Common myeloid progenitor, CD34-positive (primary cell): Measurements from ENCODE around the gene FUT1.

ENCODE experiments used
- CTCF ChIA-PET: fragments of 350-600 bp; sonication (Branson Sonifier 250); formaldehyde crosslinking; loops from one replicate; lab custom pipeline; 2021; ENCODE audit warnings: antibody characterized with exemption; lab: Charles Lee
- POLR2A ChIA-PET: fragments of 350-600 bp; sonication (Branson Sonifier 250); formaldehyde crosslinking; loops from one replicate; lab custom pipeline; 2021; ENCODE audit warnings: antibody characterized with exemption; lab: Charles Lee
- DNase-seq, 3 donors: peaks; one replicate each; pipeline versions ENCODE4 v3.0.0 to v3.0.0-alpha.2; 2013
- H3K27ac ChIP-seq, 2 experiments: 1 replicate in 1 of 2; 2 replicates in 1 of 2; pipeline ENCODE4 v1.7.0; 2013; ENCODE audit warnings: inconsistent platforms in 2 of 2, low read length in 2 of 2, mild to moderate bottlenecking in 2 of 2, low read depth in 1 of 2, moderate library complexity in 1 of 2; ENCODE audit not compliant: severe bottlenecking in 2 of 2, insufficient read depth in 1 of 2, poor library complexity in 1 of 2
- H3K27me3 ChIP-seq, 5 experiments: replicated peaks in 2 of 5; 1 replicate in 3 of 5; 2 replicates in 2 of 5; pipeline versions ENCODE4 v1.6.1 to v1.7.0; 2013; ENCODE audit warnings: low read length in 4 of 5, mild to moderate bottlenecking in 2 of 5, moderate library complexity in 2 of 5, inconsistent platforms in 1 of 5; ENCODE audit not compliant: insufficient read depth in 5 of 5, control insufficient read depth in 4 of 5
- H3K36me3 ChIP-seq, 4 experiments: 1 replicate in 2 of 4; 2 replicates in 2 of 4; pipeline versions ENCODE4 v1.6.1 to v1.7.0; 2013; ENCODE audit warnings: low read length in 3 of 4, control low read depth in 1 of 4, mild to moderate bottlenecking in 1 of 4; ENCODE audit not compliant: control insufficient read depth in 4 of 4, insufficient read depth in 4 of 4
- H3K4me1 ChIP-seq, 4 experiments: 1 replicate in 3 of 4; 2 replicates in 1 of 4; pipeline versions ENCODE4 v1.6.1 to v1.7.1; 2013; ENCODE audit warnings: low read length in 3 of 4, mild to moderate bottlenecking in 3 of 4, control low read depth in 1 of 4, inconsistent platforms in 1 of 4, moderate library complexity in 1 of 4; ENCODE audit not compliant: control insufficient read depth in 4 of 4, insufficient read depth in 4 of 4; ENCODE audit errors: control extremely low read depth in 1 of 4
- H3K4me3 ChIP-seq, 7 experiments: 1 replicate in 4 of 7; 2 replicates in 3 of 7; pipeline versions ENCODE4 v1.5.1 to v1.7.0; 2013; ENCODE audit warnings: mild to moderate bottlenecking in 7 of 7, low read length in 6 of 7, moderate library complexity in 6 of 7, inconsistent platforms in 2 of 7, low read depth in 2 of 7, control low read depth in 1 of 7; ENCODE audit not compliant: insufficient read depth in 4 of 7, control insufficient read depth in 1 of 7; ENCODE audit errors: extremely low read depth in 1 of 7
- H3K9me3 ChIP-seq, 5 experiments: 1 replicate in 4 of 5; 2 replicates in 1 of 5; pipeline versions ENCODE4 v1.6.1 to v1.7.1; 2013; ENCODE audit warnings: low read length in 4 of 5, mild to moderate bottlenecking in 2 of 5, inconsistent platforms in 1 of 5, low read depth in 1 of 5, moderate library complexity in 1 of 5; ENCODE audit not compliant: control insufficient read depth in 4 of 5, insufficient read depth in 2 of 5; ENCODE audit errors: control extremely low read depth in 1 of 5
- WGBS: methylation state at CpG from one replicate; pipeline ENCODE4 v1.1.5; 2013; ENCODE audit not compliant: insufficient coverage; 5-methylcytosine and 5-hydroxymethylcytosine counted together

Gene FUT1

GRCh38 chr19:48713041-48713863, 39.2 kb downstream of the FUT1 start:
- H3K4me1 ChIP-seq: peaks cover 0 to 21% (median 19%) of the 10 kb centered on the region in 4 experiments
- H3K4me3 ChIP-seq: peak overlapping the region; percentile 69 to 92 (median 76)
- under 1% methylated on average over 17 of the region's 25 CpGs for WGBS
- H3K27me3 ChIP-seq: no peaks in the 10 kb centered on the region
- ChIA-PET CTCF (interaction anchor here (0.9 to 4.2 kb wide), 11 partner anchors 12 to 123 kb away, joined by 3 to 17 read pairs (median 3); partner anchors contain the start of gene HSD17B14), POLR2A (no interaction called here)
- no peaks in the 10 kb centered on the region for H3K9me3 ChIP-seq
- DNase-seq: peak; percentile 29 to 60 (median 58)
- peak overlapping the region in 1 of 2 experiments; percentile 27 for H3K27ac ChIP-seq
- H3K36me3 ChIP-seq: peaks cover 0 to 3% (median 0%) of the 10 kb centered on the region in 4 experiments

- 98% methylated on average over 4 of the region's 4 CpGs for WGBS
- DNase-seq: no peak
- no peak overlapping the region for H3K4me3 ChIP-seq
- no peaks in the 10 kb centered on the region for H3K27me3 ChIP-seq
- H3K27ac ChIP-seq: no peak overlapping the region
- POLR2A ChIA-PET: no interaction called here
- H3K36me3 ChIP-seq: peaks cover 0 to 3% (median 0%) of the 10 kb centered on the region in 4 experiments
- peaks cover 0 to 21% (median 19%) of the 10 kb centered on the region in 4 experiments for H3K4me1 ChIP-seq
- CTCF ChIA-PET: interaction anchor here (2.6 to 4.2 kb wide), 2 partner anchors 14 to 28 kb away, joined by 8 to 17 read pairs; no protein-coding TSS in a partner anchor
- H3K9me3 ChIP-seq: no peaks in the 10 kb centered on the region
Measured at GRCh38 chr19:48711106-48711662, 41.3 kb downstream of the FUT1 start.

GRCh38 chr19:48708471-48708870, 44.0 kb downstream of the FUT1 start:
- POLR2A ChIA-PET: no interaction called here
- no peaks in the 10 kb centered on the region for H3K27me3 ChIP-seq
- CTCF ChIA-PET: no interaction called here
- DNase-seq: no peak
- H3K4me3 ChIP-seq: no peak overlapping the region
- peaks cover 0 to 8% (median 2%) of the 10 kb centered on the region in 4 experiments for H3K36me3 ChIP-seq
- 90% methylated on average over 11 of the region's 11 CpGs for WGBS
- H3K4me1 ChIP-seq: peaks cover 0 to 9% (median 8%) of the 10 kb centered on the region in 4 experiments
- H3K27ac ChIP-seq: no peak overlapping the region
- no peaks in the 10 kb centered on the region for H3K9me3 ChIP-seq

GRCh38 chr19:48705431-48705830, 47.0 kb downstream of the FUT1 start:
- Histone ChIP-seq H3K36me3 (peaks cover 0 to 10% (median 5%) of the 10 kb centered on the region in 4 experiments), H3K27ac (no peak overlapping the region), H3K4me3 (no peak overlapping the region), H3K27me3 (no peaks in the 10 kb centered on the region), H3K4me1 (no peaks in the 10 kb centered on the region), H3K9me3 (no peaks in the 10 kb centered on the region)
- WGBS: 50% methylated on average over 2 of the region's 2 CpGs
- ChIA-PET POLR2A (interaction anchor here (0.5 kb wide), 1 partner anchor 39 kb away, joined by 3 read pairs; no protein-coding TSS in a partner anchor), CTCF (interaction anchor here (2.5 kb wide), 1 partner anchor 30 kb away, joined by 8 read pairs; no protein-coding TSS in a partner anchor)
- no peak for DNase-seq

GRCh38 chr19:48703316-48703715, 49.1 kb downstream of the FUT1 start:
- DNase-seq: no peak
- H3K9me3 ChIP-seq: no peaks in the 10 kb centered on the region
- ChIA-PET POLR2A (no interaction called here), CTCF (no interaction called here)
- no peak overlapping the region for H3K27ac ChIP-seq
- H3K4me3 ChIP-seq: no peak overlapping the region
- H3K4me1 ChIP-seq: peaks cover 0 to 3% (median 1%) of the 10 kb centered on the region in 4 experiments
- H3K36me3 ChIP-seq: peaks cover 0 to 10% (median 6%) of the 10 kb centered on the region in 4 experiments
- 99% methylated on average over 23 of the region's 23 CpGs for whole genome bisulfite sequencing
- no peaks in the 10 kb centered on the region for H3K27me3 ChIP-seq

- Histone ChIP-seq H3K4me3 (no peak overlapping the region), H3K4me1 (peaks cover 0 to 9% (median 6%) of the 10 kb centered on the region in 4 experiments), H3K27ac (no peak overlapping the region), H3K36me3 (peaks cover 0 to 10% (median 6%) of the 10 kb centered on the region in 4 experiments), H3K9me3 (no peaks in the 10 kb centered on the region), H3K27me3 (no peaks in the 10 kb centered on the region)
- POLR2A ChIA-PET: no interaction called here
- WGBS: 96% methylated on average over 11 of the region's 13 CpGs
- DNase-seq: no peak
- CTCF ChIA-PET: interaction anchor here (1.7 kb wide), 1 partner anchor 27 kb away, joined by 8 read pairs; no protein-coding TSS in a partner anchor
Measured at GRCh38 chr19:48702701-48703100, 49.7 kb downstream of the FUT1 start.
